HepG2 (cell line): ENCODE measurements around the gene XPNPEP1. TPM values are rescaled to one million over a fixed set of nuclear protein-coding genes. Genes with fewer than 3 reads are reported as not detected.

Experiments used
- ATF2 ChIP-seq: sonication (generic); formaldehyde crosslinking; IDR thresholded peaks from 2 replicates; pipeline ENCODE4 v1.4.0; 2020; ENCODE audit warnings: missing genetic modification reagents
- FOSL1 ChIP-seq: sonication (generic); formaldehyde crosslinking; IDR thresholded peaks from 2 replicates; pipeline ENCODE4 v1.9.0; 2021; ENCODE audit warnings: missing genetic modification reagents, borderline replicate concordance
- NFRKB ChIP-seq: fragments of 450-650 bp; IDR thresholded peaks from 2 replicates; pipeline ENCODE4 v1.6.1; 2017
- RFX3 ChIP-seq: IDR thresholded peaks from 2 replicates; pipeline ENCODE4 v1.6.1; 2016; ENCODE audit warnings: missing biosample characterization, missing genetic modification reagents
- SNAPC2 ChIP-seq: sonication (generic); formaldehyde crosslinking; IDR thresholded peaks from 2 replicates; pipeline ENCODE4 v1.8.1; 2022; ENCODE audit warnings: mild to moderate bottlenecking, missing genetic modification reagents
- ZFY ChIP-seq: sonication (generic); formaldehyde crosslinking; IDR thresholded peaks from 2 replicates; pipeline ENCODE4 v1.4.0; 2020; ENCODE audit warnings: missing genetic modification reagents
- ZHX1 ChIP-seq: sonication (generic); formaldehyde crosslinking; IDR thresholded peaks from 2 replicates; pipeline ENCODE4 v1.8.1; 2022; ENCODE audit warnings: low read depth, mild to moderate bottlenecking, missing genetic modification reagents
- ZIK1 ChIP-seq: sonication (generic); formaldehyde crosslinking; IDR thresholded peaks from 2 replicates; pipeline ENCODE4 v1.5.0; 2020; ENCODE audit warnings: mild to moderate bottlenecking, low read depth, missing genetic modification reagents, borderline replicate concordance
- ZMAT3 ChIP-seq: sonication (generic); formaldehyde crosslinking; conservative IDR thresholded peaks from 2 replicates; pipeline ENCODE4 v1.7.0; 2021; ENCODE audit warnings: missing genetic modification reagents
- ZNF121 ChIP-seq: sonication (generic); formaldehyde crosslinking; IDR thresholded peaks from 2 replicates; pipeline ENCODE4 v1.5.0; 2020; ENCODE audit warnings: mild to moderate bottlenecking, missing genetic modification reagents
- ZNF333 ChIP-seq: sonication (generic); formaldehyde crosslinking; IDR thresholded peaks from 2 replicates; pipeline ENCODE4 v1.4.0; 2020; ENCODE audit warnings: mild to moderate bottlenecking, missing genetic modification reagents, borderline replicate concordance
- ZNF75D ChIP-seq: sonication (generic); formaldehyde crosslinking; IDR thresholded peaks from 2 replicates; pipeline ENCODE4 v1.8.1; 2023; ENCODE audit warnings: missing genetic modification reagents, mild to moderate bottlenecking, borderline replicate concordance
- polyA plus RNA-seq, 8 experiments: library from polyadenylated mRNA; depleted of rRNA in 3 of 8; stranded (reverse) in 7 of 8; unstranded in 1 of 8; fragments of >200 nt; fragmentation: Illumina TruSeq in 4 of 8; extraction: Trizol in 4 of 8; gene quantifications; 2 replicates each; pipeline versions ENCODE4 v1.2.1 to v1.2.3, GENCODE V29; 2011 to 2016; ENCODE audit warnings: low read depth in 4 of 8, missing spikeins in 1 of 8, mixed read lengths in 1 of 8; ENCODE audit not compliant: insufficient read depth in 1 of 8
- total RNA-seq, 5 experiments: library from RNA; depleted of rRNA; stranded (reverse); fragments of >200 nt; fragmentation: Illumina TruSeq; extraction: Trizol; gene quantifications; 2 replicates each; pipeline ENCODE4 v1.2.3, GENCODE V29; 2016; ENCODE audit warnings: low read depth in 1 of 5

XPNPEP1 gene
- total and polyA plus RNA-seq, 2 of the 13 experiments (the other 11 are each of a cell fraction or from before 2014, with no cell fraction given): 30.3 to 55.5 TPM

- TF ChIP-seq ZHX1 (CRISPR knock-in tag): no peak
- TF ChIP-seq ZMAT3 (CRISPR knock-in tag): no peak
- TF ChIP-seq ZIK1 (CRISPR knock-in tag): no peak
- no peak for TF ChIP-seq RFX3 (CRISPR knock-in tag)
- TF ChIP-seq SNAPC2 (CRISPR knock-in tag): no peak
- no peak for TF ChIP-seq NFRKB
- no peak for TF ChIP-seq ZNF121 (CRISPR knock-in tag)
- TF ChIP-seq ZFY (CRISPR knock-in tag): no peak
- TF ChIP-seq ZNF75D (CRISPR knock-in tag): no peak
- no peak for TF ChIP-seq FOSL1 (CRISPR knock-in tag)
- no peak for TF ChIP-seq ATF2
- no peak for TF ChIP-seq ZNF333 (CRISPR knock-in tag)
Measured at GRCh38 chr10:109957092-109957797, 33.9 kb upstream of the XPNPEP1 start (continued).
